Dermis microvascular lymphatic vessel endothelial cell (primary cell): Measurements from ENCODE around the gene GRB14. TPM values are rescaled to one million over a fixed set of nuclear protein-coding genes. Genes with fewer than 3 reads are reported as not detected.
"Not testable (repeated sequence)": the region's sequence is repeated elsewhere in the genome, so short reads cannot be mapped to it uniquely, and the experiment has no call there.

Experiments
- DNase-seq, 2 donors: peaks; one replicate each; pipeline versions ENCODE4 v3.0.0 to v3.0.0-alpha.2; 2010; ENCODE audit warnings: low read depth in 2 of 2
- total RNA-seq: library from RNA; depleted of rRNA; stranded (reverse); fragments of >200 nt; gene quantifications from 2 replicates; pipeline ENCODE4 v1.2.1, GENCODE V29; 2014

Gene GRB14
- total RNA-seq, 1 donor from 2014 or later, result 0.64 TPM

DNA sequence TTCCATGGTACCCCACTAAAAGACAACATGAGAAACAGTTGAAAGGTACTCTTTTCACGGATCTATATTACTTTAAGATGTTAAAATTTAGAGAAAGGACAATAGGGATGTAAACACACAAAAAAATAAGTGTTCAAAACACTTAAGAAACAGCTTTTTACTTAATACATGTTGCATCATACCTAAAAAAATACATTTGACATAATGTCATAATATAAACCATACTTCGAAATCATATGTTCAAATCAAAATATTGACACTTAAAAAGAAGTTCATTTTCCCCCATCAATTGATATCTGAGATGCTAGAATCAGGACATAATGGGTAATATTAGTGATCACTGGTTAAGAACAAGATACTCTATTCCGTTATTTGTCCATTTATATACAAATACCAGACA is 124.9 kb downstream of the GRB14 start:
- no peak for DNase-seq

DNA sequence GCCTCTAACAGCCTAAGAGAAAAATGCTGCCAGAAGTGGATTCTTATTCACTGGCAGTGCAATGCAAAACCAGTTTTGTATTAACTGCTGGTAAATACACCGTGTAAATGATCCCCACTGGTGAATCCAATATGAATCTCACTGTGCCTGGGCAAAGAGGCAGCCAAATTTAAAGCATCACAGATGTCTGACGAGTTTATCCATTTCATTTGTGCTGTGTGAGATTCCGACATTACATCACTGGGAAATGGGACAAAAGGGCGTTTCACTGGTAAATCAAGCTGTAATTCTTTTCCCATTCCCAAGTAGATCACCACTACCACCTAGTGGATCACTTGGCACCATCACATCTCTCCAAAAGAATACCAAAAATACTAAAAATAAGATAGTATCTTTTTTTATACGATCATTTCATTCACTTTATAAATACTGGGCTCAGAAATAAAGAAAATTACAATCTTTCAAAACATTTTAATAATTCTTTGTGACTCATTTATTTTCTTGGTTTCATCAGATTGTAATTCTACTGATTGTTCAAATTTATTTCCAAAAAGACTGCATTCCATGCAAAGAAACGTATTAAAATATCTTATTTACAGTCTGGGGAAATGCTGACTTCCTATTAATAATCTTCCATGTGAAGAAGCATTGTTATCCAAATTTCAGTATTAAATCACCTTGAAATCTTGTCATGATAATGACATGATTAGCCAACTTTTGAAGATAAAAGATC is 125.6 kb downstream of the GRB14 start:
- DNase-seq, result peak; percentile 36 to 67

DNA sequence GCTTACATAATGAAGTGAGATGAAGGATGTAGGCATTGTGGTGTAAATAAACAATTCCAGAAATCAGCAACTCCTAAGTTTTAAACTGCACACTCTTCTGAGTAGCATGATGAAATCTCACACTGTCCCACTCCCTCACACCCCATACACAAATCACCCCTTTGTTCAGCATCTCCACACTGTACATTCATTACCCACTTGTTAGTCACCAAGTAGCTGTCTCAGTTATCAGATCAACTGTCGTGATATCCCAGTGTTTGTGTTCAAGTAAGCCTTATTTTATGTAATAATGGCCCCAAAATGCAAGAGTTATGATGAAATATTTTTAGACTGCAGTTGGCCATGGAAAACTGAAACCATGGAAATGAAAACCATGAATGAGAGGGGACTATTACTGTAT is 135.7 kb downstream of the GRB14 start:
- DNase-seq, result no peak

DNA sequence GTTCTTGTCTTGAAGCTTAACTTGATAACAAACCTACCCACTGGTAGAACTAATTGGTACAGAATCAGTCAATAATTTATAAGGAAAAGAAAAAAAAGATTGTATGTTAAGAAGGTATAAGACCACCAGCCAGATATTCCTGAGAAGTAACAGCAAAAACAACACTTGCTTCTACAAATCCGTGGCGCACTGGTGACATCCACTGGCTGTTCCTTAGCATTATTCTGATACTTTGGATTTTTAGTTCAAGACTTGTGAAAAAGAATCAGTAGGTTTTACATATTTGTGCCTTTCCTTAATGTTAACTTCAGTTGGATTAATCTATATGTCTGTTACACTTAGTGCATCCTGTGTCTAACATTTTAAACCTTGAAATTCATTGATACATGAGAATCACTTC is 141.8 kb downstream of the GRB14 start:
- DNase-seq, result peak in 1 of 2 donors; percentile 49

DNA sequence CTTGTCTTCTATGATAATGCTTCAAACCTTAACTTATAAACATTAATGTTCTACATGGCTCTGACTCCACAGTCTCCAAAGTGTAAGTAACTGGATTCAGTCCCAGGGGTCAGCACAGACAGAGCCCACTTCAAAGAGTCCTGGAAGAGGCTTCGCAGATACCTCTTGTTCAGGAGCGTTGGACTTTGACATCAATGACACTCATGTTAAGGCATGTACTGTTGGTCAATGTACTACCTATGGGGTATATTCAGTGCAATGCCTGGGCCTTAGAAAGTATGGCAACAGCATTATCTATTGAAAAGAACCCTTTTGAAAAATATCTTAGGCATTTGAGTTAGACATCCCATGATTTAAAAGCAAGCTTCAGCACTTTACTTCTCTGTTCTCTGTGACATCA is 143.1 kb downstream of the GRB14 start:
- DNase-seq, result no peak

DNA sequence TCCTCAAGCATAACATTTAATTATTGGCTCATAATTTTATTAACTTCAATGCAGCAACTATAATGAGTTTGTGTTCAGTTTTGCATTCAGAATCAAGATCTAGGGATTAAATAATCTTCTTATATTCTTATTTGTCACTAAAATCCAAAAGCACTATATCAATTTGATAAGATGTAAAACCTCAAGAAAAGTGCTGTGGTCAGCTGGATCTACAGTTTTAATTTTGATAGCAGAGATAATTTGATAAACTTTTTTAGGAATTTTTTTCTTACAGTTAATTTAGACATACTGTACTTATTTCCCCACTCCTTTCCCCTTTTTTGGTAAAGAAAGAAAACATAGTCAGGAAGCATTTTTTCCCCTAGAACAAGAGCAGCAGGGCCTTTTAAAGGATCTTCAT is 146.4 kb downstream of the GRB14 start:
- no peak for DNase-seq

DNA sequence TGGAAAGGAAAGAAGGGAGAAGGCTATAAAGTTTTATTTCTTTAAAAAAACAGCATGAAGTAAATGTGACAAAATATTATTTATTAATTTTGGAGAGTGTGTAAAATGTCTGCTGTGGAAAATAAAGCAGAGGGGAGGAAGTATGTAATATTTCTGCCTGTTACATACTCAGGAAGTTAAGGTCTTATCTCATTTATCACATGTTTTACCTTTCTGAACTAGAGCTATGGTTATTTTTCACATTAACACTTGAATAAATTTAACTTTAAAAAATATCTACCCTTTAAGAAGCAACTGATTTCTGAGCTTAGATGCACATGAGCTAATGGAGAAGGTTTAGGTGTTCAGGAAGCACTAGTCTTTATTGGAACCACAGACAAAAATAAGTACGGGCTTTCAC is 148.3 kb downstream of the GRB14 start:
- DNase-seq, result no peak

DNA sequence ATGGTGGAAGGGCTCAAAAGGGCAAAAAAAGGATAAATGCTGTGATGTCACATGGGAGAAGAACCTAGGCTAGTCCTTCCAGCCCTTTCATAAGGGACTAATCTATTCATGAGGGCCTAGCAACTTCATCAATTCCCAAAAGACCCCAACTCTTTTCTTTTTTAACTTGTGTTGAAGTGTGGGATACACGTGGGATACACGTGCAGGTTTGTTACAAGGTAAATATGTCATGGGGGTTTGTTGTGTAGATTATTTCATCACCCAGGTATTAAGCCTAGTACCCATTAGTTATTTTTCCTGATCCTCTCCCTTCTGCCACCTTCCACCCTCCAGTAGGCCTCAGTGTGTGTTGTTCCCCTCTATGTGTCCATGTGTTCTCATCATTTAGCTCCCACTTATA is 156.2 kb downstream of the GRB14 start:
- DNase-seq, result not testable (repeated sequence)

DNA sequence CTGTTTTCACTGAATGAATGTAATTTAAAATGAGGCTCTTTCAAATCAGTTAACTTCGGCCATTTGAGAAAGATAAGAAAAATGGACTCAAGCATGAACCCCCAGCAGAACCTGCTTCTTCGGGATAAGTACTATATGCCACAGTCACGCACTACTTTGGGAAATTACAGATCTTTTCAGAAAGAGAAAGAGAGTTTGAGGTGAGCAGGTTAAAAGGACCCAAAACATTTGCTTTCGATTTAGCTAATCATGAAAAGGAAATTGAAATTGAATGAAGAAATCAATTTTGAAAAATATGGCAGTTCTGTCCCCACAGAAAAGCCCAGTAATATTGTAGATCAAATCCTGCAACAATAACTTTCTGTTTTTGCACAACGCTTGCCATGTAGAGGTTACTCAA is 156.9 kb downstream of the GRB14 start:
- no peak for DNase-seq

DNA sequence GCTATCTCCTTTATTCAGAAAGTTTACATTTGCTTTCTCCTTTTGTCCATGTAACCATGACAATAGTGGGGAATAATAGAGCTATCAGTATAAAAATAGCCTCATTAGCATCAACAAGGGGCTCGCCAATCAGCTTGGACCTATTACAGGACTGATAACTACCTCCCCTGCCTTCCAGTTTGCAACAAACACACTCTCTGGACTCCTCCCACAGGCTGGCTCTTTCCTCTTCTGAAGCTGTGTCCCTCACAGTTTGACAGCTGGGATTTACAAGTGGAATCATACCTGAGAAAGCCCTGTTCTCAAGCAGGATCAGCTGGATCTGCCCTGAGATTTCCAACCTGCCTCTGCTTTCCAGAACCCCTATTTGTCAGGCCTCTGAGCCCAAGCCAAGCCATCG is 162.5 kb downstream of the GRB14 start:
- no peak for DNase-seq

DNA sequence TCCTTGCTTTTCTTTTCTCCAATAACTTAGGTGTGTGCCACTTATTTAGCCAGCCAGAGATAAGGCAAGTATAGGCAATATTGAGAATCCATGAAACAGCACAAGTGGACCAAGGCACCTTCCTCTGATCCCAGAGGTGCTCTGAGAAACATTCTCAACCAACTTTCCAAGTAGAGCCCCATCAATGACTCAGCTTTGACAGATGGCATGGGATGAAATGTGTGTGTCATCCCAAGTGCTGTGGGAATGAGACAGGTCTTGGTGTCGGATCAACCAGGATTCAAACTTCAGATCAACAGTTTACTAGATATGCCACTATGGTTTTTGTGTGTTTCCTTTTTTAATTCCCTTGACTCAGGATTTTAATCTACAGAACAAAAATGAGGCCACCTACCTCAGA is 164.0 kb downstream of the GRB14 start:
- DNase-seq, result no peak

DNA sequence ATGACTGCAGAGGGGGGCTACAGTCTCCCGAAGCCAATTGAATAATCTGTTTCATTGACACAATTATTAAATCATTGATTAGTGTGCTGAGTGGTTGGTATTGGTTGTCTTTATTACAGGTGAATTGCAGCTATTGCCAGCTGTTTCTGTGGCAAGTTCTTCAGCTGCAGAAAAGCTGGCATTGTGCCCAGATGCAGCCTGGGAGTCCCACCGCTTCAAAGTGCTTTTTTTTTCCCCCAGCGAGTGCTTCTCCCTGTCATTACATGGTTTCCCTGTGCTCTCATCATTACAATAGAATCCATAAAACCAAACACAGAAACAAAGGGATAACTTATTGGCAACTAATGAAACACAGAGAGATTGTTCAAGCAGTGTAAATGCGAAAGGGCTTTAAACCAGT is 164.7 kb downstream of the GRB14 start:
- DNase-seq, result peak in 1 of 2 donors; percentile 22

DNA sequence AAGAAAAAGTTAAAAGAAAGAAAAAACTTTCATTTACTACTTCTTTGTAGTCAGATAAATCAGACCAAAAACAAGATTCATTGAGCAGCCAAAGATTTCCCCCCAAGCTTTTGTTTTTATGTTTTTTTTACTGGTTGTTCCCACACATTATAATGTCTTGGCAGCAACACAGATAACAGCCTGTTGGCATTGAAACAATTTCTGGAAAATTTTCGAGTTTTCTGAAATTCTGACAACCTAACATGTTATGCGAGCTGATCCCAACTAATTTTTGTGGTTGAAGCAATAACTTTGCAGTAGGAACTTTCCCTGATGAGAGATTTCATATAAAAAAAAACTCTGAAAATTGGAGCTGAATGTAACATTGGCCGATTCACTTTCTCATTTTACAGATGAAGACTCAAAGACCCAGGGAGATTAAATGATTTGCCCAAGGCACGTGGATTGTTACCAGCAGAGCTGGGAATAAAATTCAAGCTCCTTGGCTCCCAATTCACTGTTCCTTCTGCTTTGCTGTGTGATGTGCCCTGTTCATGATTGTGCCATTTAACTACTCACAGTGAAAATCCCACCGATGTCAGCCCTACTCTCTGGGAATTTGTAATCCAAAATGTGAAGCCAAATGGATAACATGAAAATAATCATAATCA is 167.5 kb downstream of the GRB14 start:
- DNase-seq, result no peak

DNA sequence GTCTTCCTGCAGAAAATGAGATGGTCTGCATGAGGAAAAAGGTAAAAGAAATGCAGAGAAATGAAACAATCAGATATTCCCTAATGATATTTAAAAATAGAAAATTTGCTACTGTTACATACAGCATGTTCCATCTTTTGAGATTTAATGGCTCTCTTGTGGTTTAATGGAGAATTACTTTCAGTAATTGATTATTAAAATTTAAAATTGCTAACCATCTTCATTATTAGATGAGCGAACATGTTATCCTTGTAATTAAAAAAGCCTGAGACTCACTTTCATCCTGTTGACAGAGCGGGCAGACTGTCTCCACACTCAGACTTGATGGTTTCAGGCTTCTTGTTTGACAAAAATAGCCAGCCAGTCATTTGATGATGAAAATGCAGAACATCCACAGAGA is 171.0 kb downstream of the GRB14 start:
- no peak for DNase-seq

DNA sequence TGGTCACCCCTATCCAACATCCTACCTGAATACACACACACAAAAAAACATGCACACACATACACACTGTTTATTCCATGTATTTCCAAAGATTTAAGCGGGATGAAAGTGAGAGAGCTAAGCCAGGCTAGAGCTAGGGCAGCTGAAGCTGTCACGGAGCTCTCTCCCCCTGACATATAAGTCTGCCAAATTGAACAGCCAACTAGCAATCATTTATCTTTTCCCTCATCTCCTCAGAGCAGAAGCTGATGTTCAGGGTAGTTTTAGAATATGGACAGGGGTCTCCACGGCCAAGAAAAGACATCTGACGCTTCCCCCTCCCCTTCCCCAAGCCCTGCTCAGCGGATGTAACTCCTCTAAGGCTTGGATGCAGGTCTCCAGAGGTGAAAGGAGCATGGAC is 171.6 kb downstream of the GRB14 start:
- DNase-seq, result no peak

DNA sequence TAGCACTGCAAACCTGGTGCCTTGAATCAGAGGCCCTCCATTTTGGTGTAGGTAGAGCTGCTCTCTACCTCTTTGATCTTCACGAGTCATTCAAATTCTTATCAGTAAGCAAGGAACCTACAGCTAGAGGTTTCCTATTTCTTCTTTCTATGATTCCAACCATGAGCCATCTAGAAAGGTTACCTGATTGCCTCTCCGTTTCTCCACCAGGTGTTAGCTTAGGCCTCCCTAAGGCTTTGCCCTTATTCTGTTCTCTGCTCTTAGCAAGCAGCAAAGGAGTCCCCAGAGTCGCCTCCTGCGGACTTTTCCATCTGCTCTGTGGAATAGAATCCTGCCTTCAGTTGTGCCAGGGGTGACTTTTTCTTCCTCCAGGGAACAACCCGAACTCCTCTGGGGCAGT is 173.6 kb downstream of the GRB14 start:
- no peak for DNase-seq

Other genes with a start within 250 kb of the GRB14 start
- 1.6 and 2.2 TPM in 2 replicates for gene COBLL1, start 220.3 kb upstream of the GRB14 start, total RNA-seq